GM12891 (cell line): ENCODE results near the gene INTS4.
"Not testable (repeated sequence)": the region's sequence is repeated elsewhere in the genome, so short reads cannot be mapped to it uniquely, and the experiment has no call there.

ENCODE experiments used
- PAX5 ChIP-seq: IDR thresholded peaks from 2 replicates; pipeline ENCODE4 v1.6.1; 2011; ENCODE audit warnings: low read length, moderate library complexity, mild to moderate bottlenecking; ENCODE audit not compliant: insufficient read depth, severe bottlenecking
- POLR2A ChIP-seq: IDR thresholded peaks from 2 replicates; pipeline ENCODE4 v1.6.1; 2011; ENCODE audit warnings: low read depth, low read length, control low read depth
- POLR2AphosphoS5 ChIP-seq: IDR thresholded peaks from 2 replicates; pipeline ENCODE4 v1.6.1; 2011; ENCODE audit warnings: low read depth, low read length, control low read depth
- POU2F2 ChIP-seq: IDR thresholded peaks from 2 replicates; pipeline ENCODE4 v1.6.1; 2011; ENCODE audit warnings: low read depth, mild to moderate bottlenecking, control low read depth, low read length, moderate library complexity
- SPI1 ChIP-seq: IDR thresholded peaks from 2 replicates; pipeline ENCODE4 v1.6.1; 2011; ENCODE audit warnings: low read depth, low read length, control low read depth
- TAF1 ChIP-seq: IDR thresholded peaks from 2 replicates; pipeline ENCODE4 v1.6.1; 2011; ENCODE audit warnings: low read depth, low read length, control low read depth

GRCh38 chr11:77857906-77858457 is 136.5 kb downstream of the INTS4 start:
- not testable (repeated sequence) for TF ChIP-seq POLR2A, POLR2AphosphoS5, TAF1, POU2F2, SPI1, PAX5
